ENCODE results near the gene TMEM100.
A peak's percentile ranks its signal among the peaks of the same experiment; 100 is the strongest.

The TMEM100 gene

GRCh38 chr17:55717898-55718735 is 4.5 kb downstream of the TMEM100 start:
- peak; percentile 24 to 50 (median 49) for DNase-seq (ENCODE audit: low read depth in 3 of 3)

GRCh38 chr17:55717432-55717831 is 5.2 kb downstream of the TMEM100 start:
- DNase-seq (ENCODE audit: low read depth in 3 of 3), result no peak

DNA sequence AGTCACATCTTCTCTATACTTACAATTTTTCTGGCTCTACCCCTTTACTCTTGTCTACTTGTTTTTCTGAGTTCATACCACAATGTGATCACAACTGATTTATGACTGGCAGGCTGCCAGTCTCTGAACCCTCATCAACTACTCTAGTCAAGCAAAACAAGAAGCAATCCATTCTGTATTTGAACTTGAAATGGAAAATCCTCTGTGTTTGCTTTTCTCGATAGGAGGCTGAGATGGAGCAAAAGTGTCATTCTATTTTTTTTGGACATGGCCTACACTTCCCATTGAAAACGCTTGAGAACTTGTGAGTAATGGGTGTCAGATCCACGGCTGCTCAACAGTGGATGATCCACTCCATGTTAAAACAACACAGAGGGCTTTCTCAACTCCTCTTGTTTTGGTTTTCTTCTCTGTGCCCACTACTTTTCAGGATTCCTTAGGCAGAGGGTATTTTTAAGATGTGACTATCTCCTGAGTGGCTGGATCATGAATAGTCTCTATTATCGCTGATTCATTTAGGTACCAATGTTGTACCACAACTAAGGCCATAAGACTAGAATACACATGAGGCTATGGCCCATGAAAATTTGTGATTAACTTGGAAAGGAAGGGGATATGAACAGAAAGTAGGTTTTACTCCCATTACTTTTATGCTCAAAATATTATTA is 11.7 kb downstream of the TMEM100 start:
- no peak for DNase-seq (ENCODE audit: low read depth in 3 of 3)

- no peak for DNase-seq (ENCODE audit: low read depth in 3 of 3)
These were observed 12.3 kb downstream of the TMEM100 start for GRCh38 chr17:55710410-55710809.

GRCh38 chr17:55709984-55710383 is 12.7 kb downstream of the TMEM100 start:
- no peak for DNase-seq (ENCODE audit: low read depth in 3 of 3)

- no peak for DNase-seq (ENCODE audit: low read depth in 3 of 3)
These were observed 13.2 kb downstream of the TMEM100 start for GRCh38 chr17:55709440-55709839.

DNA sequence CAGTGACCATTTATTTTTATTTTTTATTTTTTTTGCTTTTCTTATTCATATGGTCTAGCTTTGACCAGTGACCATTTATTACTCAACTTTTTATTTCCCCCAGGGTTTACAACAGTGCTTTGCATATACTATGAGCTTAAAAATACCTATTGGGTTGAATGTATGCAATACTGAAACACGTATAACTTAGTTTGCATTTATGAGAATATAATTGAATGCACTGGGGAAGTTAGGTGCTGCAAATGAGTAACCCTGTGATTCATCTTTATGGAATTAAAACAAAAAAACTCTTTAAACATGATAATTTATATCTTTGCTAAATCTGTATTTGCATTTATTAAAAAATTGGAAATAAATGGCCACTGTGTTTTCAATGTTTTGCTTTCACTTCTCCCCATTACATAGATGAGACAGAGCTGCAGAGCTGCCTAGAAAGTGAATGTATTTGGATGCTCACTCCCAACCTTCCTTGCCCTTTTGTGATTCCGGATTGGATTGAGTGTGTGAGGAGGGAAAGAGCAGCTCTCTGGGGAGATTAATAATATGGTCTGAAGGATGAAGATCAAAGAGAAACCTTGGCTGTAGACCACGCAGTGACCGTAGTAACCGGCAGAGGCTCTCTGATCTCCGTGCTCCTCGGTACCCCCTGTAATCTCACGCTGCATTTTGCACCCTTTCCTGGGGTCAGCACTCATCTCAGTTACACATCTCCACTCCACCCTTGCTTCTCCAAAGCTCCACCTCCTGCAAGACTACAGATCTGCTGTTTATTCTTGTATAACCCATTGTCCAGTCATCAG is 14.3 kb downstream of the TMEM100 start:
- DNase-seq (ENCODE audit: low read depth in 3 of 3), result no peak

- DNase-seq (ENCODE audit: low read depth in 3 of 3), result no peak
These were observed 15.6 kb downstream of the TMEM100 start for GRCh38 chr17:55706808-55707773.

- DNase-seq (ENCODE audit: low read depth in 3 of 3), result no peak
These were observed 16.8 kb downstream of the TMEM100 start for GRCh38 chr17:55705847-55706246.

DNA sequence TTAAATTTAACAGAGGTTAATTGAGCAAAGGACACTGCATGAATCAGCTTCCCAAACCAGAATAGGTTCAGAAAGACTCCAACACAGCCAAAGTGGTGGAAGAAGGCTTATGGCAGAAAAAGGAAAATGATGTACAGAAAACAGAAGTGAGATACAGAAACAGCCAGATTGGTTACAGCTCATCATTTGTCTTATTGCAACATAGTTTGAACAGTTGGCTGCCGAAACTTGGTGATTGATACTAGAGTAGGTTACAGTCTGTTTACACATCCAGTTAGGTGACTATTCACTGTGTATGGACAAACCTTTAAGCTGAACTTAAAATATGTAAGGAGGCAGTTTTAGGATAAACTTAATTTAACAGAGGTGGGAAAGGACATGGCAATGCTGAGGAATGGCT is 18.3 kb downstream of the TMEM100 start:
- DNase-seq (ENCODE audit: low read depth in 3 of 3), result no peak

DNA sequence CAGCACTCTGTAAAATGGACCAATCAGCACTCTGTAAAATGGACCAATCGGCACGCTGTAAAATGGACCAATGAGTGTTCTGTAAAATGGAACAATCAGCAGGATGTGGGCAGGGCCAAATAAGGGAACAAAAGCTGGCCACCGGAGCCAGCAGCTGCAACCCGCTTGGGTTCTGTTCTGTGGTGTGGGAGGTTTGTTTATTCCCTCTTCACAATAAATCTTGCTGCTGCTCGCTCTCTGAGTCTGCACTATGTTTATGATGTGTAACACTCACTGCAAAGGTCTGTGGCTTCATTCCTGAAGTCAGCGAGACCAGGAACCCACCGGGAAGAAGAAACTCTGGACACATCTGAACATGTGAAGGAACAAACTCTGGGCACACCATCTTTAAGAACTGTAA is 20.5 kb downstream of the TMEM100 start:
- DNase-seq (ENCODE audit: low read depth in 3 of 3), result no peak

DNA sequence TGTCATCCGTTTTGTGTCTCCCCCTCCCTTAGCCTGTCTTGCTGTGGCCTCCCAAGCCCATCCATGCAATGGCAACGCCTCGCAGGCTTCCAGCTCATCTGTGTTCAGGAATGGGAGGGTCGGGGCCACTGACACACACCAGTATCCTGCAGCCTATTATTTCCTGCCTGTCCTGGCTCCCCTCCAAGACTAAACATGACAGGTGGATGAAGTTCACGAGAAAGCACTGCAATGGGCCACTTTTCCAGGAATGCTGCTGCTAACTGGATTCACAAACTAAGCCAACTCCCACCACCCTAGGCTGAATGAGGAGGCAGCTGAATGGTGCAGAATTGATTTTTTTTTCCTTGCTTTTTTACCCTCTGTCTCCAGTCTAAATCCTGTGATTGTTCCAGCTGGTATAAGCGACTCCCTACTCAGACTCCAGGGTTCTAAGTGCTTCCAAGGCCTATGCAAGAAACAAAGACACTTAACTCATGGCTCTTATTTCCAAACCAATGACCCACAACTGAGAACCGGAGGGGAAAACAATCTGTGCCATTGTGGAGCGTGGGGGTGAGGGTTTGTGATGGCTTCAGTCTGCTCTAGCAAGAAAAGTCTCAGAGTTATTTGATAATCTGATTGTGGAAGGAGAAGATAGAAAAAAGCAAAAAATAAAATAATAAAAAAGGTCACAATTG is 23.3 kb downstream of the TMEM100 start:
- DNase-seq (ENCODE audit: low read depth in 3 of 3), result no peak

GRCh38 chr17:55694286-55694910 is 28.3 kb downstream of the TMEM100 start:
- DNase-seq (ENCODE audit: low read depth in 3 of 3), result no peak

DNA sequence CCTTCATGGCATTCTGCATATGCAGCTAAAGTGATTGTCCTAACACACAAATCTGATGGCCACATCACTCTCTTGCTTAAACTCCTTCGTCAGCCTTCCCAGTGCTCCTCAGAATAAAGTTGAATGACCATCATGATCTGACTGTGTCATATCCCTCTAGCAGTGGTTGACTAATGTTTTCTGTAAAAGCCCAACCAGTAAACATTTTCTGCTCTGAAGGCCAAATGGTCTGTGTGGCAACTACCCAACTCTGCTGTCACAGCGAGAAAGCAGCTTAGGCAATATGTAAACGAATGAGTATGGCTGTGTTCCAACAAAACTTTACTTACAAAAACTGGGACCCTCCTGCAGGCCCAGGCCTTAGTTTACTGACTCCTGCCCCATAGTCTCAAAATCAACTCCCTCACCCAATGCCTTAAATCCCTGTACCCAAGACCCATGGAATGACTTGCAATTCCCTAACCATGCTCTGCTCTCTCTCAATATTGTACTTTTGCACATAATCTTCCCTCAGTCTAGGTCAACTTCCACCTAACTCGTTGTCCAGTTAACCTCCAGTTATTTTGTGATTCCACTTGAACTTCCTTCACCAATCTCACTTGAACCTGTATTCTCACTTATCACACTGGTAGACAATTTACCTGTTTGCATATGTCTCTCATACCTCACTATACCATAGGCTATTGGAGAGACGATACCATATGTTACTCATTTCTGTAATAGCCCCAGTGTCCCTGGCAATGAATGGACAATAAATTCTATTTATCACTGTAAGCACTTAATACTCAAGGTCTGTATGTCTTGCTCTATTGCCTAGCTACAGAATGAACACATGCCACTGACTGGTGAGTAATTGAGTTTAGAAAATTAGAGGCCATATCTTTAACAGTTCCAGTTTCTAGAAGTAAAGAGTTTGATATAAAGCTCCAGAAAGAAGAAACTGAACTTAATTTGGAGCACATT is 29.1 kb downstream of the TMEM100 start:
- no peak for DNase-seq (ENCODE audit: low read depth in 3 of 3)

DNA sequence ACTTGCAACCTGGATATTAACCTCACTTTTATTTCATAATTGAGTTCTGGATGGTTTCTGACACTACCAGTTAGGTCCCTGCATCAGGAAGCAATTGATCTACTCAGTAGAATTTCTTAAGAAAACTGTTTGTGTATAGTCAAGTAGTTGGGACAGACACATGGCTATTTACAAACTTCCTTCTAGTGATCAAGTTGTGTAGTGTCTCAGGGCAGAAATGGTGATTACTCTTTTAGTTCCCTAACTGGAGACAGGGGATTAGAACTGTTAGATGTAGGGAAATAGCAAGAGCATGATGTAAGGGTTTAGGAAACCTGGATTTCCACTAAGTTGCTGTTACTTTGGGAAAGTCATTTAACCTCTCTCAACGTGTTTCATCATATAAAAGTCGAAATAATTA is 30.4 kb downstream of the TMEM100 start:
- DNase-seq (ENCODE audit: low read depth in 3 of 3), result no peak

GRCh38 chr17:55691666-55692065 is 31.0 kb downstream of the TMEM100 start:
- no peak for DNase-seq (ENCODE audit: low read depth in 3 of 3)

GRCh38 chr17:55690105-55690508 is 32.6 kb downstream of the TMEM100 start:
- DNase-seq (ENCODE audit: low read depth in 3 of 3), result no peak

GRCh38 chr17:55689672-55690071 is 33.0 kb downstream of the TMEM100 start:
- DNase-seq (ENCODE audit: low read depth in 3 of 3), result no peak

DNA sequence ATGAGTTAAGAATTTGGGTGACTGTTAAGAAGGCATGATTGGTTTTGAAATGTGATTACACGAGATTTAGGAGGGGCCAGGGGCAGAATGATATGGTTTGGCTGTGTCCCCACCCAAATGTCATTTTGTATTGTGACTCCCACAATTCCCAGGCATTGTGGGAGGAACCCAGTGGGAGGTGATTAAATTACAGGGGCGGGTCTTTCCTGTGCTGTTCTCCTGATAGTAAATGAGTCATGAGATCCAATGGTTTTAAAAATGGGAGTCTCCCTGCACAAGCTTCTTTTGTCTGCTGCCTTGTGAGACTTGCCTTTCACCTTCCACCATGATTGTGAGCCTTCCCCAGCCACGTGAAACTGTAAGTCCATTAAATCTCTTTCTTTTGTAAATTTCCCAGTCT is 34.6 kb downstream of the TMEM100 start:
- no peak for DNase-seq (ENCODE audit: low read depth in 3 of 3)

All from stimulated activated CD4-positive, alpha-beta T cell treated with anti-CD3 and anti-CD28 coated beads, TNF-alpha, amount 100 ng/mL, for 48 hours (primary cell).